Measurements from ENCODE around the gene GUCY1B1.

GUCY1B1 gene

GRCh38 chr4:155722816-155723499 lies 35.9 kb upstream of the GUCY1B1 start:
- Histone ChIP-seq H3K27ac (ENCODE audit: low read depth, low read length) (no peak overlapping the region), H3F3A (ENCODE audit: control insufficient read depth, insufficient read depth) (no peaks in the 10 kb centered on the region), H3K4me3 (ENCODE audit: low read length) (no peak overlapping the region), H3K4me2 (ENCODE audit: low read length) (no peak overlapping the region), H3K9me3 (ENCODE audit: control insufficient read depth, insufficient read depth, low read length) (no peaks in the 10 kb centered on the region), H4K20me1 (ENCODE audit: control insufficient read depth, insufficient read depth, low read depth, low read length) (no peaks in the 10 kb centered on the region), H3K36me3 (ENCODE audit: control insufficient read depth, low read length) (no peaks in the 10 kb centered on the region), H3K9me2 (replicated peaks; ENCODE audit: control insufficient read depth, low read length) (no peaks in the 10 kb centered on the region), H3K27me3 (ENCODE audit: control insufficient read depth, low read length) (no peaks in the 10 kb centered on the region), H3K79me2 (ENCODE audit: control insufficient read depth, low read length) (no peaks in the 10 kb centered on the region), H3K4me1 (ENCODE audit: control insufficient read depth, low read length) (no peaks in the 10 kb centered on the region)
- TF ChIP-seq CTCF (IDR thresholded peaks at IDR 0.05; ENCODE audit: low read depth, low read length, poor library complexity, severe bottlenecking) (no peak), EZH2phosphoT487 (IDR thresholded peaks at IDR 0.05; ENCODE audit: borderline replicate concordance, low read length) (no peak)

- Histone ChIP-seq H3K79me2 (ENCODE audit: control insufficient read depth, low read length) (no peaks in the 10 kb centered on the region), H3K9me2 (replicated peaks; ENCODE audit: control insufficient read depth, low read length) (0 out of 2 replicates have a peak, but pooled peaks cover 2% of the 10 kb centered on the region), H3K9me3 (ENCODE audit: control insufficient read depth, insufficient read depth, low read length) (no peaks in the 10 kb centered on the region), H3K27ac (ENCODE audit: low read depth, low read length) (no peak overlapping the region), H3K36me3 (ENCODE audit: control insufficient read depth, low read length) (no peaks in the 10 kb centered on the region), H3K4me3 (ENCODE audit: low read length) (no peak overlapping the region), H3F3A (ENCODE audit: control insufficient read depth, insufficient read depth) (no peaks in the 10 kb centered on the region), H4K20me1 (ENCODE audit: control insufficient read depth, insufficient read depth, low read depth, low read length) (no peaks in the 10 kb centered on the region), H3K27me3 (ENCODE audit: control insufficient read depth, low read length) (no peaks in the 10 kb centered on the region), H3K4me1 (ENCODE audit: control insufficient read depth, low read length) (no peaks in the 10 kb centered on the region), H3K4me2 (ENCODE audit: low read length) (no peak overlapping the region)
- no peak for TF ChIP-seq EZH2phosphoT487 (IDR thresholded peaks at IDR 0.05; ENCODE audit: borderline replicate concordance, low read length)
- TF ChIP-seq CTCF (IDR thresholded peaks at IDR 0.05; ENCODE audit: low read depth, low read length, poor library complexity, severe bottlenecking) = no peak
Observed at GRCh38 chr4:155724731-155725130, 34.1 kb upstream of the GUCY1B1 start.

- TF ChIP-seq CTCF (IDR thresholded peaks at IDR 0.05; ENCODE audit: low read depth, low read length, poor library complexity, severe bottlenecking) (no peak), EZH2phosphoT487 (IDR thresholded peaks at IDR 0.05; ENCODE audit: borderline replicate concordance, low read length) (no peak)
- no peak overlapping the region for H3K4me3 ChIP-seq (ENCODE audit: low read length)
Observed at GRCh38 chr4:155734065-155734464, 24.8 kb upstream of the GUCY1B1 start.

More at GRCh38 chr4:155734065-155734464, 24.8 kb upstream of the GUCY1B1 start:
- H3K36me3 ChIP-seq (ENCODE audit: control insufficient read depth, low read length) = no peaks in the 10 kb centered on the region
- no peaks in the 10 kb centered on the region for H3K9me3 ChIP-seq (ENCODE audit: control insufficient read depth, insufficient read depth, low read length)
- no peaks in the 10 kb centered on the region for H3K9me2 ChIP-seq (replicated peaks; ENCODE audit: control insufficient read depth, low read length)
- no peaks in the 10 kb centered on the region for H3F3A ChIP-seq (ENCODE audit: control insufficient read depth, insufficient read depth)
- H3K27me3 ChIP-seq (ENCODE audit: control insufficient read depth, low read length) = no peaks in the 10 kb centered on the region
- no peak overlapping the region for H3K27ac ChIP-seq (ENCODE audit: low read depth, low read length)
- H3K79me2 ChIP-seq (ENCODE audit: control insufficient read depth, low read length) = no peaks in the 10 kb centered on the region
- no peaks in the 10 kb centered on the region for H3K4me1 ChIP-seq (ENCODE audit: control insufficient read depth, low read length)
- no peaks in the 10 kb centered on the region for H4K20me1 ChIP-seq (ENCODE audit: control insufficient read depth, insufficient read depth, low read depth, low read length)
- H3K4me2 ChIP-seq (ENCODE audit: low read length) = no peak overlapping the region

Data from DOHH2 (cell line).